Dedifferentiated amniotic fluid mesenchymal stem cell (primary cell): ENCODE measurements around the gene ERMAP.
A peak's percentile ranks its signal among the peaks of the same experiment; 100 is the strongest.

Experiments used
- DNase-seq: peaks from one replicate; pipeline ENCODE4 v3.0.0-alpha.2; 2016; ENCODE audit errors: extremely low spot score

Gene ERMAP

GRCh38 chr1:42816585-42817439 lies at the start of gene ERMAP, which contains the start of gene SVBP:
Gene ERMAP, plus strand, starts transcription at chr1:42817122. Its CDS starts 13,327 bp downstream, at chr1:42830449.
Gene SVBP, minus strand, starts transcription at chr1:42817397. Its CDS starts 853 bp downstream, at chr1:42816544.
- DNase-seq, result peak; percentile 78

GRCh38 chr1:42767510-42768000 lies 49.4 kb upstream of the ERMAP start:
- no peak for DNase-seq

GRCh38 chr1:42768172-42768571 lies 48.8 kb upstream of the ERMAP start:
- DNase-seq, result no peak

GRCh38 chr1:42769811-42770210 lies 47.1 kb upstream of the ERMAP start:
- DNase-seq, result no peak

- no peak for DNase-seq
Observed at GRCh38 chr1:42773420-42773819, 43.5 kb upstream of the ERMAP start.

- DNase-seq, result no peak
Observed at GRCh38 chr1:42774928-42775526, 41.9 kb upstream of the ERMAP start.

GRCh38 chr1:42776502-42776901 lies 40.4 kb upstream of the ERMAP start:
- no peak for DNase-seq

- no peak for DNase-seq
Observed at GRCh38 chr1:42777852-42778251, 39.1 kb upstream of the ERMAP start.

- no peak for DNase-seq
Observed at GRCh38 chr1:42779725-42780124, 37.2 kb upstream of the ERMAP start.

GRCh38 chr1:42780176-42780575 lies 36.7 kb upstream of the ERMAP start:
- no peak for DNase-seq

GRCh38 chr1:42783092-42783491 lies 33.8 kb upstream of the ERMAP start:
- no peak for DNase-seq

GRCh38 chr1:42784547-42784945 lies 32.4 kb upstream of the ERMAP start:
- DNase-seq, result no peak

GRCh38 chr1:42784946-42785693 lies 31.8 kb upstream of the ERMAP start, which contains the start of gene TMEM269:
Gene TMEM269, plus strand, starts transcription at chr1:42784991. Its CDS starts 4,903 bp downstream, at chr1:42789894.
- DNase-seq, result no peak

- no peak for DNase-seq
Observed at GRCh38 chr1:42786097-42786496, 30.8 kb upstream of the ERMAP start.

GRCh38 chr1:42788021-42788420 lies 28.9 kb upstream of the ERMAP start:
- DNase-seq, result no peak

- DNase-seq, result no peak
Observed at GRCh38 chr1:42793824-42794223, 23.1 kb upstream of the ERMAP start.

- DNase-seq, result no peak
Observed at GRCh38 chr1:42797414-42797813, 19.5 kb upstream of the ERMAP start.

GRCh38 chr1:42797979-42798378 lies 18.9 kb upstream of the ERMAP start:
- DNase-seq, result no peak

- DNase-seq, result no peak
Observed at GRCh38 chr1:42801832-42802473, 15.0 kb upstream of the ERMAP start.

GRCh38 chr1:42806171-42806570 lies 10.8 kb upstream of the ERMAP start:
- no peak for DNase-seq

GRCh38 chr1:42806593-42806992 lies 10.3 kb upstream of the ERMAP start:
- no peak for DNase-seq
